NCI-H1436 treated with DMSO at 0.1 percent for 48 hours (cell line): ENCODE results near the gene PIPOX.

Experiments
- DNase-seq: peaks from one replicate; lab custom pipeline; 2025; lab: John Stamatoyannopoulos, UW

Gene PIPOX

GRCh38 chr17:29042679-29043538, at the start of gene PIPOX:
PIPOX (plus strand) TSS chr17:29043141; CDS start chr17:29043226, 85 bp downstream.
- DNase-seq = peak; percentile 84

GRCh38 chr17:28993645-28994426, 49.1 kb upstream of the PIPOX start:
- no peak for DNase-seq

GRCh38 chr17:28996554-28997096, 46.3 kb upstream of the PIPOX start:
- no peak for DNase-seq

- peak; percentile 46 for DNase-seq
Observed at GRCh38 chr17:28997806-28998205, 45.1 kb upstream of the PIPOX start.

GRCh38 chr17:28999206-28999605, 43.7 kb upstream of the PIPOX start:
- no peak for DNase-seq

GRCh38 chr17:29000973-29001372, 42.0 kb upstream of the PIPOX start:
- DNase-seq = no peak

- no peak for DNase-seq
Observed at GRCh38 chr17:29002811-29003210, 40.1 kb upstream of the PIPOX start.

- DNase-seq = no peak
Observed at GRCh38 chr17:29003289-29003688, 39.7 kb upstream of the PIPOX start.

- no peak for DNase-seq
Observed at GRCh38 chr17:29004081-29004692, 38.8 kb upstream of the PIPOX start.

GRCh38 chr17:29005936-29006511, 36.9 kb upstream of the PIPOX start, which contains the start of gene SEZ6:
SEZ6 (minus strand) TSS chr17:29006033; CDS start chr17:29005869, 164 bp downstream.
- DNase-seq = no peak

- DNase-seq = no peak
Observed at GRCh38 chr17:29007456-29007855, 35.5 kb upstream of the PIPOX start.

GRCh38 chr17:29007860-29008455, 35.0 kb upstream of the PIPOX start:
- no peak for DNase-seq

- no peak for DNase-seq
Observed at GRCh38 chr17:29008591-29008990, 34.4 kb upstream of the PIPOX start.

GRCh38 chr17:29010129-29010528, 32.8 kb upstream of the PIPOX start:
- DNase-seq = no peak

- DNase-seq = peak; percentile 12
Observed at GRCh38 chr17:29010586-29010985, 32.4 kb upstream of the PIPOX start.

- DNase-seq = no peak
Observed at GRCh38 chr17:29012535-29012934, 30.4 kb upstream of the PIPOX start.

- DNase-seq = no peak
Observed at GRCh38 chr17:29014716-29015115, 28.2 kb upstream of the PIPOX start.

GRCh38 chr17:29016345-29017210, 26.4 kb upstream of the PIPOX start:
- no peak for DNase-seq

GRCh38 chr17:29018788-29019474, 24.0 kb upstream of the PIPOX start:
- no peak for DNase-seq
